GM23248 (cell line): ENCODE measurements around the gene IVD.

Experiments
- EZH2 ChIP-seq: fragments of 200-600 bp; sonication (generic); IDR thresholded peaks from 2 replicates; pipeline ENCODE4 v1.6.1; 2018; ENCODE audit warnings: antibody characterized with exemption, mild to moderate bottlenecking; ENCODE audit not compliant: insufficient read depth, poor library complexity, severe bottlenecking
- EZH2phosphoT487 ChIP-seq: fragments of 200-600 bp; sonication (generic); IDR thresholded peaks from 2 replicates; pipeline ENCODE4 v1.6.1; 2018; ENCODE audit warnings: antibody characterized with exemption, moderate library complexity, mild to moderate bottlenecking, low read depth; ENCODE audit not compliant: insufficient read depth

DNA sequence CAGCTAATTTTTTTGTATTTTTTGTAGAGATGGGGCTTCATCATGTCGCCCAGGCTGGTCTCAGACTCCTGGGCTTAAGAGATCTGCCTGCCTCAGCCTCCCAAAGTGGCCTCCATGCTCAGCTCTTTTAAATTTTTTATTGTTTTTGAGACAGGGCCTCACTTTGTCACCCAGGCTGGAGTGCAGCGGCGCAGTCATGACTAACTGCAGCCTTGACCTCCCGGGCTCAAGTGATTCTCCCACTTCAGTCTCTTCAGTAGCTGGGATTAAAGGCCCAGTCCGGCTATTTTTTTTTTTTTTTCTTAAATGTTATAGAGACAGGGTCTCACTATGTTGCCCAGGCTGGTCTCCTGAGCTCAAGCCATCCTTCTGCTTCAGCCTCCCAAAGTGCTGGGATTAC lies 20.1 kb downstream of the IVD start:
- TF ChIP-seq EZH2 (no peak), EZH2phosphoT487 (no peak)
